ENCODE results near the gene NFE2L1.
"Not testable (repeated sequence)": the region's sequence is repeated elsewhere in the genome, so short reads cannot be mapped to it uniquely, and the experiment has no call there.

NFE2L1 gene

DNA sequence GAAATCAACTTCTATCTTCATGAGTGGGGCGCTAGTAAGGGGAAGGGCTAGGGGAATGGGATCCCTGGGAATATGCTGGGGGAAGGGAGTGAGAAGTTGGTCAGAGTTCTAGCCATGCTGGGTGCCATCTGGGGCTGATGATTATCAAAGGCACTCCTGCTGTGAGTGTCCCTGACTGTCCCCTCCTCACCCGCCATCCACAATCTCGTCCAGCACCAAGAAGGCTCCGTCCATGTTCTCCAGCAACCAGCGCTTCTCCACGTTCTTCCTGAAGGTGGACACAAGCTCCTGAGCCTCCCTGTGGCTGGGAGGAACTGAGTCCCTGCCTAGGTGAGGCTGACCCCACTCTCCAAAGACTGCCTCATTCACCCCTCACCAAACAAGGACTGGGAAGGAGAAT is 16.2 kb upstream of the NFE2L1 start:
- no peak overlapping the region for H4K8ac ChIP-seq (ENCODE audit: low read depth, low read length)
- no peak overlapping the region for H2BK15ac ChIP-seq (ENCODE audit: low read length)
- no peak overlapping the region for H3K18ac ChIP-seq (ENCODE audit: low read length)
- H3K4me2 ChIP-seq (ENCODE audit: insufficient read depth, low read length, poor library complexity, severe bottlenecking) = no peak overlapping the region
- H2BK12ac ChIP-seq (ENCODE audit: low read length) = no peak overlapping the region
- no peak overlapping the region for H3K4ac ChIP-seq (ENCODE audit: low read length)
- H3K14ac ChIP-seq (ENCODE audit: low read length) = no peak overlapping the region
- H3K9ac ChIP-seq (ENCODE audit: low read depth, low read length, poor library complexity) = no peak overlapping the region
- no peak overlapping the region for H2BK120ac ChIP-seq (ENCODE audit: low read depth, low read length)
- H3K23ac ChIP-seq (ENCODE audit: low read depth, low read length, poor library complexity) = no peak overlapping the region
- no peak for DNase-seq (ENCODE audit: low spot score)
- peaks cover under 1 to 2% of the 10 kb centered on the region in 2 donors for H3K4me1 ChIP-seq (ENCODE audit: control insufficient read depth in 2 of 2, insufficient read depth in 1 of 2, low read depth in 1 of 2, low read length in 2 of 2)
- H3K9me3 ChIP-seq (replicated peaks in 1 of 2; ENCODE audit: control insufficient read depth in 2 of 2, insufficient read depth in 1 of 2, low read depth in 1 of 2, low read length in 2 of 2) = no peaks in the 10 kb centered on the region
- no peak overlapping the region for H4K91ac ChIP-seq (ENCODE audit: low read depth, low read length, poor library complexity)
- H3K4me3 ChIP-seq (ENCODE audit: low read length in 2 of 2) = peak overlapping the region in 1 of 2 donors; percentile 49
- no CpG with 5 or more reads among the region's 6 CpGs for WGBS, 2 donors (ENCODE audit: extremely low coverage in 2 of 2, insufficient read length in 2 of 2, insufficient replicate concordance in 1 of 2)
- peaks cover 0 to 12% (median 7%) of the 10 kb centered on the region in 3 experiments for H3K27me3 ChIP-seq (ENCODE audit: control insufficient read depth in 3 of 3, insufficient read depth in 3 of 3, low read depth in 1 of 3, low read length in 3 of 3)
- H2AK5ac ChIP-seq (ENCODE audit: low read depth, low read length) = no peak overlapping the region
- no peak overlapping the region for H2AFZ ChIP-seq (ENCODE audit: low read length)
- H3K27ac ChIP-seq (replicated peaks; ENCODE audit: low read length) = no peak overlapping the region
- H3K36me3 ChIP-seq (replicated peaks in 1 of 2; ENCODE audit: control insufficient read depth in 2 of 2, insufficient read depth in 2 of 2, low read length in 2 of 2) = no peaks in the 10 kb centered on the region
- H3K79me1 ChIP-seq (ENCODE audit: low read depth, low read length) = no peaks in the 10 kb centered on the region
- no peak overlapping the region for H2BK5ac ChIP-seq (ENCODE audit: low read length)

DNA sequence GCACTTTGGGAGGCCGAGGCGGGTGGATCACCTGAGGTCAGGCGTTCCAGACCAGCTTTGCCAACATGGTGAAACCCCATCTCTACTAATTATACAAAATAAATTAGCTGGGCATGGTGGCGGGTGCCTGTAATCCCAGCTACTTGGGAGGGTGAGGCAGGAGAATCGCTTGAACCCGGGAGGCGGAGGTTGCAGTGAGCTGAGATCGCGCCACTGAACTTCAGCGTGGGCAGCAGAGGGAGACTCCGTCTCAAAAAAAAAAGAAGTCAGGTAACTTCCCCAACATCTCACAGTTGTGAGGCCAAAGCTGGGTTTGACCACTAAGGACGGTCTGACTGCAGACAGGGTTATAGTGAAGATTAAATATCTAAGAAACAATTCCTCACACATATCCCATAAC is 13.4 kb upstream of the NFE2L1 start:
- not testable (repeated sequence) for H3K9ac ChIP-seq (ENCODE audit: low read depth, low read length, poor library complexity)

DNA sequence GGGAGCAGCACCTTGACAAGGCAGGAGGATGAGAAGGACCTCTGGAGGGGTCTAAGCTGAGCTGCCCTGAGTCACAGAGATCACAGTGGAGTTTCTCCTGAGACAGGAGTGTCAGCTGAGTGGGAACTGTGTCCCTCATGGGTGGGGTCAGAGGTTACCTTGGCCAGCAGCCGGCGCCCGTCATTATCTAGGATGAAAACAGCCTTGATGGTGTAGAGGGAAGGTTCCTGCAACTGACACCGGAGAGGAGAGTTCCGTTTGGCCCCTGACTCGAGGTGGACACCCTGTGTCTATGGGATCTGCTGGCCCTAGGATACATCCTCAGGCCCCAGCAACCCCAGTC is 11.5 kb upstream of the NFE2L1 start:
- H2BK15ac ChIP-seq (ENCODE audit: low read length) = no peak overlapping the region
- no peaks in the 10 kb centered on the region for H3K9me3 ChIP-seq (replicated peaks in 1 of 2; ENCODE audit: control insufficient read depth in 2 of 2, insufficient read depth in 1 of 2, low read depth in 1 of 2, low read length in 2 of 2)
- peak overlapping the region; percentile 1 for H3K23ac ChIP-seq (ENCODE audit: low read depth, low read length, poor library complexity)
- no peak for DNase-seq (ENCODE audit: low spot score)
- no peak overlapping the region for H4K91ac ChIP-seq (ENCODE audit: low read depth, low read length, poor library complexity)
- no peak overlapping the region for H2BK120ac ChIP-seq (ENCODE audit: low read depth, low read length)
- peak overlapping the region; percentile 92 for H3K4me2 ChIP-seq (ENCODE audit: insufficient read depth, low read length, poor library complexity, severe bottlenecking)
- peak overlapping the region; percentile 96 for H2AFZ ChIP-seq (ENCODE audit: low read length)
- peak overlapping the region; percentile 48 to 75 for H3K4me3 ChIP-seq (ENCODE audit: low read length in 2 of 2)
- H3K36me3 ChIP-seq (replicated peaks in 1 of 2; ENCODE audit: control insufficient read depth in 2 of 2, insufficient read depth in 2 of 2, low read length in 2 of 2) = no peaks in the 10 kb centered on the region
- H3K79me1 ChIP-seq (ENCODE audit: low read depth, low read length) = no peaks in the 10 kb centered on the region
- H2AK5ac ChIP-seq (ENCODE audit: low read depth, low read length) = no peak overlapping the region
- peaks cover 0 to 21% (median 20%) of the 10 kb centered on the region in 3 experiments for H3K27me3 ChIP-seq (ENCODE audit: control insufficient read depth in 3 of 3, insufficient read depth in 3 of 3, low read depth in 1 of 3, low read length in 3 of 3)
- H2BK5ac ChIP-seq (ENCODE audit: low read length) = no peak overlapping the region
- H2BK12ac ChIP-seq (ENCODE audit: low read length) = no peak overlapping the region
- H3K14ac ChIP-seq (ENCODE audit: low read length) = no peak overlapping the region
- no peak overlapping the region for H3K18ac ChIP-seq (ENCODE audit: low read length)
- H3K9ac ChIP-seq (ENCODE audit: low read depth, low read length, poor library complexity) = no peak overlapping the region
- H3K4ac ChIP-seq (ENCODE audit: low read length) = no peak overlapping the region
- H3K27ac ChIP-seq (replicated peaks; ENCODE audit: low read length) = no peak overlapping the region
- H4K8ac ChIP-seq (ENCODE audit: low read depth, low read length) = no peak overlapping the region
- no CpG with 5 or more reads among the region's 6 CpGs for WGBS, 2 donors (ENCODE audit: extremely low coverage in 2 of 2, insufficient read length in 2 of 2, insufficient replicate concordance in 1 of 2)
- H3K4me1 ChIP-seq (ENCODE audit: control insufficient read depth in 2 of 2, insufficient read depth in 1 of 2, low read depth in 1 of 2, low read length in 2 of 2) = peaks cover 3 to 4% of the 10 kb centered on the region in 2 donors

More for the DNA sequence above, 13.4 kb upstream of the NFE2L1 start:
- not testable (repeated sequence) for H2BK12ac ChIP-seq (ENCODE audit: low read length); H3K9me3 ChIP-seq (replicated peaks in 1 of 2; ENCODE audit: control insufficient read depth in 2 of 2, insufficient read depth in 1 of 2, low read depth in 1 of 2, low read length in 2 of 2); H3K4ac ChIP-seq (ENCODE audit: low read length); H3K4me2 ChIP-seq (ENCODE audit: insufficient read depth, low read length, poor library complexity, severe bottlenecking); H3K27ac ChIP-seq (replicated peaks; ENCODE audit: low read length); H3K4me1 ChIP-seq (ENCODE audit: control insufficient read depth in 2 of 2, insufficient read depth in 1 of 2, low read depth in 1 of 2, low read length in 2 of 2); H2BK5ac ChIP-seq (ENCODE audit: low read length); H3K23ac ChIP-seq (ENCODE audit: low read depth, low read length, poor library complexity); H3K36me3 ChIP-seq (replicated peaks in 1 of 2; ENCODE audit: control insufficient read depth in 2 of 2, insufficient read depth in 2 of 2, low read length in 2 of 2); H3K79me1 ChIP-seq (ENCODE audit: low read depth, low read length); H3K14ac ChIP-seq (ENCODE audit: low read length); DNase-seq (ENCODE audit: low spot score); H2AK5ac ChIP-seq (ENCODE audit: low read depth, low read length); H3K18ac ChIP-seq (ENCODE audit: low read length); H4K8ac ChIP-seq (ENCODE audit: low read depth, low read length); H3K4me3 ChIP-seq (ENCODE audit: low read length in 2 of 2); H2BK120ac ChIP-seq (ENCODE audit: low read depth, low read length); H2BK15ac ChIP-seq (ENCODE audit: low read length); H4K91ac ChIP-seq (ENCODE audit: low read depth, low read length, poor library complexity); H2AFZ ChIP-seq (ENCODE audit: low read length)
- no CpG with 5 or more reads among the region's 12 CpGs for WGBS, 2 donors (ENCODE audit: extremely low coverage in 2 of 2, insufficient read length in 2 of 2, insufficient replicate concordance in 1 of 2)
- peaks cover 0 to 21% (median 20%) of the 10 kb centered on the region in 3 experiments for H3K27me3 ChIP-seq (ENCODE audit: control insufficient read depth in 3 of 3, insufficient read depth in 3 of 3, low read depth in 1 of 3, low read length in 3 of 3)

GRCh38 chr17:48037036-48037837 is 10.9 kb upstream of the NFE2L1 start, which contains the start of gene COPZ2:
Gene COPZ2, minus strand, starts transcription at chr17:48037797. Its CDS starts 20 bp downstream, at chr17:48037777.
- no peak within 1 kb of the TSS for H3K27ac ChIP-seq (replicated peaks; ENCODE audit: low read length)
- no peak within 1 kb of the TSS for H3K14ac ChIP-seq (ENCODE audit: low read length)
- H3K27me3 ChIP-seq (ENCODE audit: control insufficient read depth in 3 of 3, insufficient read depth in 3 of 3, low read depth in 1 of 3, low read length in 3 of 3) = peaks cover 0 to 21% (median 17%) of the 10 kb centered on the region in 3 experiments
- H3K18ac ChIP-seq (ENCODE audit: low read length) = peak within 1 kb of the TSS; percentile 92
- H3K4ac ChIP-seq (ENCODE audit: low read length) = no peak within 1 kb of the TSS
- no peak within 1 kb of the TSS for H2BK12ac ChIP-seq (ENCODE audit: low read length)
- H2BK5ac ChIP-seq (ENCODE audit: low read length) = no peak within 1 kb of the TSS
- H2BK15ac ChIP-seq (ENCODE audit: low read length) = no peak within 1 kb of the TSS
- H3K4me1 ChIP-seq (ENCODE audit: control insufficient read depth in 2 of 2, insufficient read depth in 1 of 2, low read depth in 1 of 2, low read length in 2 of 2) = peaks cover 3 to 4% of the 10 kb centered on the region in 2 donors
- H4K8ac ChIP-seq (ENCODE audit: low read depth, low read length) = no peak within 1 kb of the TSS
- WGBS, 2 donors (ENCODE audit: extremely low coverage in 2 of 2, insufficient read length in 2 of 2, insufficient replicate concordance in 1 of 2) = no CpG with 5 or more reads among the region's 73 CpGs
- no peaks in the 10 kb centered on the region for H3K79me1 ChIP-seq (ENCODE audit: low read depth, low read length)
- H3K23ac ChIP-seq (ENCODE audit: low read depth, low read length, poor library complexity) = peak within 1 kb of the TSS; percentile 1
- H2AK5ac ChIP-seq (ENCODE audit: low read depth, low read length) = no peak within 1 kb of the TSS
- H3K4me3 ChIP-seq (ENCODE audit: low read length in 2 of 2) = peak within 1 kb of the TSS; percentile 48 to 75
- peak within 1 kb of the TSS; percentile 18 for H2BK120ac ChIP-seq (ENCODE audit: low read depth, low read length)
- peak within 1 kb of the TSS; percentile 76 for H3K9ac ChIP-seq (ENCODE audit: low read depth, low read length, poor library complexity)
- H2AFZ ChIP-seq (ENCODE audit: low read length) = peak within 1 kb of the TSS; percentile 96
- H3K36me3 ChIP-seq (replicated peaks in 1 of 2; ENCODE audit: control insufficient read depth in 2 of 2, insufficient read depth in 2 of 2, low read length in 2 of 2) = no peaks in the 10 kb centered on the region
- DNase-seq (ENCODE audit: low spot score) = no peak
- H3K9me3 ChIP-seq (replicated peaks in 1 of 2; ENCODE audit: control insufficient read depth in 2 of 2, insufficient read depth in 1 of 2, low read depth in 1 of 2, low read length in 2 of 2) = no peaks in the 10 kb centered on the region
- no peak within 1 kb of the TSS for H4K91ac ChIP-seq (ENCODE audit: low read depth, low read length, poor library complexity)
- peak within 1 kb of the TSS; percentile 92 for H3K4me2 ChIP-seq (ENCODE audit: insufficient read depth, low read length, poor library complexity, severe bottlenecking)
